ENCODE results near the gene KCNH2. TPM values are rescaled to one million over a fixed set of nuclear protein-coding genes. Genes with fewer than 3 reads are reported as not detected.

The KCNH2 gene
- total and polyA plus RNA-seq, 12 donors = 50.2 to 126 (median 78.4) TPM

- peak in 5 of 8 donors; percentile 2 to 26 (median 17) for ATAC-seq
- H3K27ac ChIP-seq = peak overlapping the region in 4 of 10 donors; percentile 7 to 71 (median 44)
Observed at GRCh38 chr7:150902078-150903033, 75.8 kb downstream of the KCNH2 start.

GRCh38 chr7:150901160-150902035, 76.7 kb downstream of the KCNH2 start:
- intact Hi-C loops (cut with DNase I) = loop anchor here in 5 of 10 donors (1.0 to 10.0 kb wide), 5 partner anchors 53 to 85 kb away; no protein-coding TSS in a partner anchor
- Histone ChIP-seq H3K27me3 (peaks cover 0 to 70% (median 29%) of the 10 kb centered on the region in 7 donors), H3K4me1 (peaks cover 0 to 35% (median 11%) of the 10 kb centered on the region in 9 donors), H3K4me3 (no peak overlapping the region), H3K36me3 (no peaks in the 10 kb centered on the region), H3K9me3 (no peaks in the 10 kb centered on the region), H3K27ac (peak overlapping the region in 2 of 10 donors; percentile 32 to 56)
- ATAC-seq (peak in 4 of 8 donors; percentile 3 to 40 (median 20)), DNase-seq (peak in 1 of 2 donors; percentile 40)
- WGBS, 2 donors = 34 to 37% methylated on average over 15 of the region's 15 CpGs
- TF ChIP-seq CTCF (IDR thresholded peaks at IDR 0.05) = no peak

More at GRCh38 chr7:150902078-150903033, 75.8 kb downstream of the KCNH2 start:
- Histone ChIP-seq H3K27me3 (peaks cover 0 to 63% (median 19%) of the 10 kb centered on the region in 7 donors), H3K4me3 (no peak overlapping the region), H3K36me3 (no peaks in the 10 kb centered on the region), H3K4me1 (peaks cover 0 to 35% (median 11%) of the 10 kb centered on the region in 9 donors), H3K9me3 (no peaks in the 10 kb centered on the region)
- 57 to 64% methylated on average over 14 of the region's 14 CpGs for WGBS, 2 donors
- intact Hi-C loops (cut with DNase I) = loop anchor here in 5 of 10 donors (1.0 to 10.0 kb wide), 5 partner anchors 52 to 84 kb away; no protein-coding TSS in a partner anchor
- no peak for DNase-seq
- no peak for TF ChIP-seq CTCF (IDR thresholded peaks at IDR 0.05)

GRCh38 chr7:150900675-150901074, 77.4 kb downstream of the KCNH2 start:
- no peak overlapping the region for H3K27ac ChIP-seq
- H3K4me1 ChIP-seq = peaks cover 0 to 35% (median 11%) of the 10 kb centered on the region in 9 donors
- ATAC-seq (no peak), DNase-seq (no peak)
- intact Hi-C loops (cut with DNase I) = loop anchor here in 5 of 10 donors (5.0 to 10.0 kb wide), 4 partner anchors 54 to 67 kb away; no protein-coding TSS in a partner anchor
- WGBS, 2 donors = 79 to 89% methylated on average over 8 of the region's 8 CpGs
- H3K36me3 ChIP-seq = no peaks in the 10 kb centered on the region
- peaks cover 0 to 74% (median 33%) of the 10 kb centered on the region in 7 donors for H3K27me3 ChIP-seq
- H3K4me3 ChIP-seq = no peak overlapping the region
- no peak for TF ChIP-seq CTCF (IDR thresholded peaks at IDR 0.05)
- no peaks in the 10 kb centered on the region for H3K9me3 ChIP-seq
